Activated CD8-positive, alpha-beta memory T cell treated with anti-CD3 and anti-CD28 coated beads, Interleukin-2, amount 10 ng/mL, durations not matched to agents 7 days and 5 days (primary cell): Measurements from ENCODE around the gene CFLAR. TPM values are rescaled to one million over a fixed set of nuclear protein-coding genes. Genes with fewer than 3 reads are reported as not detected.

Experiments
- ATAC-seq: fragments of 150-1000 bp; cut with Tn5 transposase; one replicate; pipeline ENCODE4 v1.10.0; 2021; ENCODE audit warnings: moderate library complexity
- CTCF ChIA-PET: fragments of 350-600 bp; sonication (Branson Sonifier 250); formaldehyde crosslinking; loops from one replicate; lab custom pipeline; 2021; ENCODE audit warnings: antibody characterized with exemption; lab: Charles Lee
- DNase-seq: peaks from one replicate; pipeline ENCODE4 v3.0.0-alpha.2; 2020
- H3K27ac Mint-ChIP-seq: one replicate; pipeline ENCODE4 v1.8.0; 2021; ENCODE audit warnings: mild to moderate bottlenecking, mixed read lengths
- H3K27me3 Mint-ChIP-seq: one replicate; pipeline ENCODE4 v1.8.0; 2021; ENCODE audit warnings: mixed read lengths
- H3K36me3 Mint-ChIP-seq: one replicate; pipeline ENCODE4 v1.8.0; 2021; ENCODE audit warnings: mild to moderate bottlenecking, mixed read lengths
- H3K4me1 Mint-ChIP-seq: one replicate; pipeline ENCODE4 v1.8.0; 2021; ENCODE audit warnings: mixed read lengths
- H3K4me3 Mint-ChIP-seq: one replicate; pipeline ENCODE4 v1.8.0; 2021; ENCODE audit warnings: mild to moderate bottlenecking, moderate library complexity, mixed read lengths
- H3K9me3 Mint-ChIP-seq: one replicate; pipeline ENCODE4 v1.8.0; 2022; ENCODE audit warnings: low read depth, mixed read lengths
- total RNA-seq, 2 experiments: library from RNA; stranded (reverse); gene quantifications; one replicate each; pipeline ENCODE4 v1.2.3, GENCODE V29; 2021

Gene CFLAR
- total RNA-seq, 2 experiments from 2014 or later, result 193 to 242 TPM

DNA sequence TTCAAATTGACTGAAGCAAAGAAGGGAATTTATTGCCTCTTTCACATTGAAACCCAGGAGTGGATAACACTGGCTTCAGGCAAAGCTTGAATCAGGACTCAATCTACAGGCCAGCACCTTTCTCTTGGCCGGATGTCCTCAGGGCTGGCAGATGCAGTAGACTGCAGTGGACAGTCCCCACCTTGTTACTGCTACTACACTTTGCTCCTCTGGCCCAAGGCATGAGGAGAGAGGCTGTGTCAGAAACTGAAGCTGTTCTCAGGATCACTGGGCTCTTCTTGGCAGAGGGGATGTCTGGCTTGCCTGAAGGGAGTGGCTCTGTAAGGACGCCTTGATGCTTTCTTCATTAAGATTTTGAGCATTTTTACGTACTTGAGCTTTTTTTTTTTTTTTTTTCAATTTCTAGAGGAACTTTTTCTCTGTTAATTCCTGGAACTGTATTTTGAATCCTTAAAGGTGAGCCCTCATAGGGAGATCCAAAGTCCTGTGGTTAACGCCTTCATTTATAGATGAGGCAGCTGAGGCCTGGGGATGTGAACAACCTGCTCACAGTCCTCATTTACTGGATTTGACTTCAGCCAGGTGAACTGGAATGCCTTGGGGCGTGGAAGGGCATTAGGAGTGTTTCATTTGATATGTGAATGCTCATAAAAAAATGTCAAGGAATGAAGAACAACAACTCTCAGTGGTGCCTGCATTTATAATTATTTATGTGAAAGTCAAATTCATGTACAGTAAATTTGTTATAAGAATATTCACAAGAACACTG lies 103.5 kb downstream of the CFLAR start:
- no peak for ATAC-seq
- Mint-ChIP-seq H3K9me3 (no peaks in the 10 kb centered on the region), H3K27ac (no peak overlapping the region), H3K27me3 (no peaks in the 10 kb centered on the region), H3K4me1 (peaks cover 26% of the 10 kb centered on the region), H3K4me3 (no peak overlapping the region), H3K36me3 (peaks cover 34% of the 10 kb centered on the region)
- no peak for DNase-seq
- CTCF ChIA-PET, result interaction anchor here (0.6 kb wide), 2 partner anchors 28 to 408 kb away, joined by 3 read pairs; partner anchors contain the start of gene BZW1

- Mint-ChIP-seq H3K27ac (no peak overlapping the region), H3K27me3 (no peaks in the 10 kb centered on the region), H3K36me3 (peaks cover 33% of the 10 kb centered on the region), H3K9me3 (no peaks in the 10 kb centered on the region), H3K4me1 (peaks cover 31% of the 10 kb centered on the region), H3K4me3 (no peak overlapping the region)
- DNase-seq (no peak), ATAC-seq (no peak)
- CTCF ChIA-PET, result interaction anchor here (0.8 kb wide), 1 partner anchor 44 kb away, joined by 3 read pairs; no protein-coding TSS in a partner anchor
Observed at GRCh38 chr2:201220102-201220570, 104.2 kb downstream of the CFLAR start.

- CTCF ChIA-PET, result interaction anchor here (1.0 to 1.5 kb wide), 3 partner anchors 9 to 40 kb away, joined by 3 to 12 read pairs (median 7); partner anchors contain the start of gene CASP10
Observed at GRCh38 chr2:201223089-201224073, 107.4 kb downstream of the CFLAR start.

More at GRCh38 chr2:201223089-201224073, 107.4 kb downstream of the CFLAR start:
- ATAC-seq (peak; percentile 33), DNase-seq (no peak)
- Mint-ChIP-seq H3K4me3 (peak overlapping the region; percentile 13), H3K27ac (peak overlapping the region; percentile 68), H3K9me3 (no peaks in the 10 kb centered on the region), H3K36me3 (peaks cover 11% of the 10 kb centered on the region), H3K4me1 (peaks cover 25% of the 10 kb centered on the region), H3K27me3 (no peaks in the 10 kb centered on the region)

Other genes starting within 250 kb of the CFLAR start
- 10 to 100 TPM; 40.2 to 41.5 TPM for gene PPIL3, start 227.1 kb upstream of the CFLAR start, total RNA-seq
- 10 to 100 TPM; 28.3 to 37.6 TPM for gene NIF3L1, start 226.8 kb upstream of the CFLAR start, total RNA-seq
- 10 to 100 TPM; 54.8 to 57.8 TPM for gene ORC2, start 152.5 kb upstream of the CFLAR start, total RNA-seq
- 10 to 100 TPM; 33.4 to 37.2 TPM for gene HYCC2, start 44.5 kb upstream of the CFLAR start, total RNA-seq
- 100 to 1,000 TPM; 116 to 141 TPM for gene NDUFB3, start 44.2 kb upstream of the CFLAR start, total RNA-seq
- 10 to 100 TPM; 26.6 to 37.4 TPM for gene CASP10, start 67.0 kb downstream of the CFLAR start, total RNA-seq
- 10 to 100 TPM; 77.3 to 90.0 TPM for gene CASP8, start 144.4 kb downstream of the CFLAR start, total RNA-seq
- gene FLACC1, start 241.2 kb downstream of the CFLAR start, total RNA-seq, result 1 to 10 TPM in 1 of 2 experiments, under 1 TPM in 1; 0.98 to 1.3 TPM